Caki2 (cell line): ENCODE measurements around the gene PCLO. TPM values are rescaled to one million over a fixed set of nuclear protein-coding genes. Genes with fewer than 3 reads are reported as not detected.
"Not testable (repeated sequence)": the region's sequence is repeated elsewhere in the genome, so short reads cannot be mapped to it uniquely, and the experiment has no call there.

ENCODE experiments used
- DNase-seq: peaks from one replicate; pipeline ENCODE4 v3.0.0-alpha.2; 2015; ENCODE audit warnings: low read depth
- in situ Hi-C: cut with HindIII; loops from 2 replicates; pipeline ENCODE4 v1.10.0; 2016; ENCODE audit warnings: low sequenced_read_pairs, low pct_unique_long_range_greater_than_20kb, mixed read lengths
- total RNA-seq: library from RNA; depleted of rRNA; stranded (reverse); fragments of >200 nt; shearing (Covaris generic); gene quantifications from 2 replicates; pipeline ENCODE4 v1.2.3, GENCODE V29; 2014; ENCODE audit warnings: low replicate concordance

Gene PCLO
- total RNA-seq, 1 experiment from 2014 or later = 0.88 TPM

DNA sequence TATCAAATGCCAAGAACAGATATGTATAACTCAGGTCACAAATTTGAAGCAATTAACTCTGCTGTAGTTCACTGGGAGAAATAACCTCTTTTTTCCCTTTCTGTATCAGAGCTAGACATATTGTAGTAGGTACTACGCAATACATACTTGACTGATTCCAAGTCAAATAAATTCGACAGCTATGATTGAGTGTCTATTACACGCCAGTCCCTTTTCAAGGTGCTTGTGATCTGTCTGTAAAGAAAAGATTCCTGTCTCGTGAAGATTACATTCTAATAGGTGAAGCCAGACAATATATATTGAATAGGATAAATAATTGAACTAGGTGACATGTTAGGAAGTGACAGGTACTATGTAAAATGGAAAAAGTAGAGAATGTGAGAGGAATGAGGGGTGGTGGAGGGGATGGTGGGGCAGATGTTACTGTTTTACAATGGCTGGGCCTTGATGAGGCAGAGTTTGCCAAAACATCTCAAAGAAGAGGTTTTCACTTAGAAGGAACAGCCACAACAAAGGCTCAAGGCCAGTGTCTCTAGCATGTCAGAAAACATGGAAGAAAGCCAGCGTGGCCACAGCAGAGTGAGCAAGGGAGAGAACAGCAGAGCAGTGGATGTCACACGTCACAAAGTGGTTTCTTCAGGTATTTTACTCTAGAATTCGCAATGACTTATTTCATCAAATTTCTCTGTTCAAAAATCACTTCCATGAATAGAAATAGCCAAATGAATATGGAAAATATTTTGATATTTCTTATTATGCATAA is 436.5 kb downstream of the PCLO start:
- DNase-seq = no peak
- in situ Hi-C loops = no loop called here

GRCh38 chr7:82723411-82723810 is 439.3 kb downstream of the PCLO start:
- in situ Hi-C loops = no loop called here
- no peak for DNase-seq

- in situ Hi-C loops = no loop called here
- DNase-seq = no peak
These were observed 439.7 kb downstream of the PCLO start for GRCh38 chr7:82722946-82723345.

DNA sequence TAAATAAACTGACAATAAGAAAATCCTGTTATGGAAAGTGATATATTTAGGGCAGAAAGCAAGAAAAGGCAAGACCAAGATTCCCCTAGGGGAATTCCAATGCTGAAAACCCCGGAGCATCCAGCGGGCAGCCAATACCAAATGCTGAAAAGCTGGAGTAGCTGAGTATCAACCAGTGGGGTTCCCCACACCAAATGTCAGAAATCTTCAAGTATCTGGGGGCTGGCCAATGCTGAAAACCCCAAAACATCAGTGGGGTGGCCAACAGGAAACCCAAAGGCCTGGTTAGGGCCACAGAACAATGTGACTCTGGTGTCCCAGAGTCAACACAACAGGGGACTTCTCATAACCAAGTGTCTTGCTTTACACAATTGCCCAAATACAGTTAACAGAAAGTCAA is 447.3 kb downstream of the PCLO start:
- in situ Hi-C loops = no loop called here
- no peak for DNase-seq

- in situ Hi-C loops = no loop called here
- no peak for DNase-seq
These were observed 447.8 kb downstream of the PCLO start for GRCh38 chr7:82714883-82715282.

GRCh38 chr7:82713506-82713905 is 449.2 kb downstream of the PCLO start:
- in situ Hi-C loops = no loop called here
- DNase-seq = no peak

- in situ Hi-C loops, DNase-seq: not testable (repeated sequence)
These were observed 456.3 kb downstream of the PCLO start for GRCh38 chr7:82706344-82706743.

- DNase-seq = no peak
- in situ Hi-C loops = no loop called here
These were observed 457.0 kb downstream of the PCLO start for GRCh38 chr7:82705517-82706260.

- in situ Hi-C loops = no loop called here
- DNase-seq = no peak
These were observed 458.6 kb downstream of the PCLO start for GRCh38 chr7:82704121-82704520.
